Measurements from ENCODE around the gene MAPK8. TPM values are rescaled to one million over a fixed set of nuclear protein-coding genes. Genes with fewer than 3 reads are reported as not detected.

MAPK8 gene
- total RNA-seq, 1 experiment from 2014 or later = 52.9 TPM

- Mint-ChIP-seq H3K9me3 (peaks cover 8% of the 10 kb centered on the region), H3K4me1 (peaks cover 8% of the 10 kb centered on the region), H3K4me3 (no peak overlapping the region), H3K27me3 (ENCODE audit: low read depth) (no peaks in the 10 kb centered on the region), H3K27ac (peak overlapping the region; percentile 68; the same call in 1 of the 2 replicates), H3K36me3 (peaks cover 11% of the 10 kb centered on the region)
- no peak for DNase-seq (ENCODE audit: low spot score)
- ATAC-seq = no peak
- POLR2A ChIA-PET = no interaction called here
- TF ChIP-seq MXD4 (CRISPR knock-in tag; IDR thresholded peaks at IDR 0.05; ENCODE audit: borderline replicate concordance) (no peak), ZNF219 (CRISPR knock-in tag; IDR thresholded peaks at IDR 0.05; ENCODE audit: borderline replicate concordance) (no peak), ZNF232 (CRISPR knock-in tag; IDR thresholded peaks at IDR 0.05) (no peak), EMX1 (CRISPR knock-in tag; IDR thresholded peaks at IDR 0.05) (no peak), ATF6 (CRISPR knock-in tag; IDR thresholded peaks at IDR 0.05) (no peak), PRRX2 (CRISPR knock-in tag; IDR thresholded peaks at IDR 0.05) (no peak), ERG (CRISPR knock-in tag; IDR thresholded peaks at IDR 0.05) (no peak), FOXP4 (CRISPR knock-in tag; IDR thresholded peaks at IDR 0.05) (no peak), SMAD4 (CRISPR knock-in tag; IDR thresholded peaks at IDR 0.05) (no peak), ZNF281 (CRISPR knock-in tag; IDR thresholded peaks at IDR 0.05) (no peak), ATF1 (CRISPR knock-in tag; IDR thresholded peaks at IDR 0.05) (no peak), KAT7 (CRISPR knock-in tag; IDR thresholded peaks at IDR 0.05; ENCODE audit: borderline replicate concordance) (no peak), AFF4 (CRISPR knock-in tag; IDR thresholded peaks at IDR 0.05; ENCODE audit: borderline replicate concordance) (no peak), ZNF396 (CRISPR knock-in tag; IDR thresholded peaks at IDR 0.05; ENCODE audit: borderline replicate concordance) (no peak), CREB1 (CRISPR knock-in tag; IDR thresholded peaks at IDR 0.05) (no peak), E2F5 (CRISPR knock-in tag; IDR thresholded peaks at IDR 0.05) (no peak), GRHL2 (CRISPR knock-in tag; IDR thresholded peaks at IDR 0.05; ENCODE audit: insufficient replicate concordance, severe bottlenecking) (no peak)
- CTCF ChIA-PET = interaction anchor here (0.7 to 2.6 kb wide), 4 partner anchors 17 to 53 kb away, joined by 3 to 12 read pairs (median 3); no protein-coding TSS in a partner anchor
Observed at GRCh38 chr10:48417374-48417773, 110.9 kb downstream of the MAPK8 start.
